Measurements from ENCODE around the gene GNPTAB. TPM values are rescaled to one million over a fixed set of nuclear protein-coding genes. Genes with fewer than 3 reads are reported as not detected.

Gene GNPTAB
- total and polyA plus RNA-seq, 2 of the 8 experiments (the other 6 are each of a cell fraction or from before 2014, with no cell fraction given) = 21.5 to 51.3 TPM

DNA sequence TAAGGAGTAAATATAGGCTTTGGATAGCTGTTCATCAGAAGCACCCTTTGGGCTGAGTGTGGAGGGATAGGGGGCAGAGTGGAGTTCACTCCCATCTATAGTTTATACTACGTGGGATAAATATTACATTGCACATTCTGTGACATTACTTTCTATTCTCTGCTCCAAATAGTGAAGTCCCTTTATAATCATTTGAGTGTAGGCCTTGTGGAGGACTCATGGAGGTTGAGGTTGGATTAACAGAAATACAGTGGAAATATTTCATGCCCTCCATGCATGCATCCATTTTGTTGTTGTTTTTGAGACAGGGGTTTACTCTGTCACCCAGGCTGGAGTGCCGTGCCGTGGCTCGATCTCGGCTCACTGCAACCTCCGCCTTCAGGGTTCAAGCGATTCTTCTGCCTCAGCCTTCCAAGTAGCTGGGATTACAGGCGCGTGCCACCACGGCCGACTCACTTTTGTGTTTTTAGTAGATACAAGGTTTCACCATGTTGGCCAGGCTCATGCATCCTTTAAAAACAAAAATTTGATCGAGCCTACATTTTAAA is 131.9 kb downstream of the GNPTAB start:
- Histone ChIP-seq H2BK15ac (ENCODE audit: low read length) (no peak overlapping the region), H3K4ac (replicated peaks; ENCODE audit: insufficient read length, low read depth, low read length) (peak overlapping the region; percentile 21), H3K18ac (ENCODE audit: extremely low read depth, low read length) (no peak overlapping the region), H3K14ac (ENCODE audit: insufficient read length) (no peak overlapping the region), H3K36me3 (ENCODE audit: control insufficient read depth in 2 of 4, insufficient read depth in 4 of 4, low read length in 3 of 4) (no peaks in the 10 kb centered on the region), H3K56ac (replicated peaks; ENCODE audit: insufficient read length, low read depth, low read length) (no peak overlapping the region), H3K27ac (ENCODE audit: low read depth, low read length) (no peak overlapping the region), H2AFZ (ENCODE audit: low read length) (no peak overlapping the region), H3K4me1 (replicated peaks in 1 of 4; ENCODE audit: control insufficient read depth in 3 of 4, insufficient read depth in 4 of 4, low read length in 3 of 4) (peaks cover 2 to 6% (median 3%) of the 10 kb centered on the region in 4 experiments; a peak in 5 of 7 replicates), H2BK120ac (replicated peaks; ENCODE audit: low read depth, low read length) (no peak overlapping the region), H3K9ac (replicated peaks in 1 of 4; ENCODE audit: extremely low read depth in 1 of 4, low read depth in 3 of 4, low read length in 3 of 4) (no peak overlapping the region), H4K8ac (ENCODE audit: extremely low read depth, insufficient read depth, low read length) (no peak overlapping the region), H3K4me2 (ENCODE audit: insufficient read depth in 1 of 2, low read depth in 2 of 2, low read length in 2 of 2) (peak overlapping the region; percentile 86 to 89; a peak in 3 of 4 replicates), H2AK5ac (ENCODE audit: low read depth, low read length) (no peak overlapping the region), H4K5ac (ENCODE audit: insufficient read length, low read depth, low read length) (no peak overlapping the region), H3K9me3 (ENCODE audit: insufficient read depth in 2 of 2, low read depth in 1 of 2, low read length in 1 of 2) (no peaks in the 10 kb centered on the region), H4K91ac (replicated peaks; ENCODE audit: insufficient read length, low read length) (no peak overlapping the region), H3K79me1 (ENCODE audit: low read depth, low read length) (no peaks in the 10 kb centered on the region), H3K4me3 (ENCODE audit: extremely low read depth in 1 of 4, insufficient read depth in 2 of 4, low read depth in 3 of 4, low read length in 4 of 4) (peak overlapping the region in 3 of 4 experiments; percentile 62 to 70 (median 63); a peak in 4 of 8 replicates), H3K27me3 (replicated peaks in 1 of 4; ENCODE audit: control insufficient read depth in 3 of 4, extremely low read depth in 1 of 4, insufficient read depth in 3 of 4, low read length in 3 of 4) (peaks cover 2 to 18% (median 12%) of the 10 kb centered on the region in 4 experiments), H3K23ac (ENCODE audit: insufficient read length) (no peak overlapping the region), H2BK12ac (ENCODE audit: low read depth, low read length) (no peak overlapping the region), H3K79me2 (ENCODE audit: control insufficient read depth in 1 of 2, insufficient read depth in 2 of 2, low read length in 2 of 2) (0 out of 4 replicates have a peak, but pooled peaks cover 0 to 10% of the 10 kb centered on the region in 2 experiments), H4K20me1 (replicated peaks in 1 of 2; ENCODE audit: control insufficient read depth in 1 of 2, insufficient read depth in 2 of 2, low read length in 2 of 2) (no peaks in the 10 kb centered on the region), H3K23me2 (ENCODE audit: low read depth, low read length) (peaks cover 11% of the 10 kb centered on the region; the same call in 1 of the 2 replicates), H2BK20ac (ENCODE audit: low read length) (no peak overlapping the region), H2BK5ac (ENCODE audit: low read depth, low read length) (no peak overlapping the region)
- DNase-seq (ENCODE audit: low read depth in 1 of 2, low spot score in 2 of 2) = no peak
- FAIRE-seq = no peak
- TF ChIP-seq SRF (IDR thresholded peaks at IDR 0.05; ENCODE audit: low read depth, low read length) = no peak
- TF ChIP-seq, protein P1, sequence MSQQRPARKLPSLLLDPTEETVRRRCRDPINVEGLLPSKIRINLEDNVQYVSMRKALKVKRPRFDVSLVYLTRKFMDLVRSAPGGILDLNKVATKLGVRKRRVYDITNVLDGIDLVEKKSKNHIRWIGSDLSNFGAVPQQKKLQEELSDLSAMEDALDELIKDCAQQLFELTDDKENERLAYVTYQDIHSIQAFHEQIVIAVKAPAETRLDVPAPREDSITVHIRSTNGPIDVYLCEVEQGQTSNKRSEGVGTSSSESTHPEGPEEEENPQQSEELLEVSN (IDR thresholded peaks at IDR 0.05) = no peak
- WGBS, 2 experiments (ENCODE audit: extremely low coverage in 1 of 2, insufficient coverage in 1 of 2, insufficient read length in 1 of 2, insufficient replicate concordance in 2 of 2, low coverage in 1 of 2, low lambda C conversion rate in 2 of 2, missing lambda C conversion rate in 1 of 2) = 86% methylated on average over 12 of the region's 12 CpGs; no CpG with 5 or more reads in 1 of the 2 experiments
- POLR2A ChIA-PET (ENCODE audit: partially characterized antibody) = no interaction called here
- CTCF ChIA-PET (ENCODE audit: partially characterized antibody) = interaction anchor here (0.6 to 1.5 kb wide), 5 partner anchors 9 to 130 kb away, joined by 3 to 6 read pairs (median 3); no protein-coding TSS in a partner anchor
